Urothelium cell line (cell line): Measurements from ENCODE around the gene TNN.

Source experiments
- DNase-seq: peaks from one replicate; pipeline ENCODE4 v3.0.0; 2011; ENCODE audit warnings: low spot score, mixed read lengths
- FAIRE-seq: peaks from 2 replicates; lab custom pipeline; 2011; peaks lifted over from hg19 to GRCh38; lab: Jason Lieb, UNC

TNN gene

GRCh38 chr1:175197531-175197930, 129.9 kb downstream of the TNN start:
- DNase-seq (no peak), FAIRE-seq (no peak)
